ENCODE results near the gene RARA. TPM values are rescaled to one million over a fixed set of nuclear protein-coding genes. Genes with fewer than 3 reads are reported as not detected.

Gene RARA
- total and polyA plus RNA-seq, 12 donors: 11.2 to 34.0 (median 18.9) TPM

DNA sequence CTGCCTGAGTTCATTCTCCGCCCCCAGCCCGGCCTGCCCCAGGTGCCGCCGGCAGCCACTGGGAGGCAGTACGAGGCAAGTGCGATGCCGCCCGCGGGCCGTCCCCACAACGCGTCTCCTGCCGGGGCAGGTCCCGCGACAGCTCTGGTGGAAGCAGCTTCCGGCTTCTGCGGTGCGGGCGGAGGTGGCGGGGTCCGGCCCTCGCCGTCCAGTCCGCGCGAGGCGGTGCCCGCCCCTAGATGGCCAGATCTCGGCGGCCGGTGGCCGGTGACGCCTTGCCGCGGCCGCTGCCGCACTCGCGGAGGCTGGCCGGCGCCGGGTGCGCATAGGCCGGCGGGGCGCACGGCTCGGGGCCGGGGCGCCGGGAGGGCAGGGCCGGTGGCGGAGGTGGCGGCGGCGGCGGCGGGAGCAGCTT is 53.7 kb downstream of the RARA start:
- ATAC-seq: peak; percentile 22 to 46 (median 34)
- 1% methylated on average over 33 to 58 of the region's 58 CpGs for WGBS, 2 donors
- Histone ChIP-seq H3K27me3 (peaks cover 0 to 26% (median 0%) of the 10 kb centered on the region in 7 donors), H3K36me3 (peaks cover 0 to 4% (median 0%) of the 10 kb centered on the region in 9 donors), H3K4me3 (peak overlapping the region in 9 of 10 donors; percentile 40 to 67 (median 54)), H3K9me3 (no peaks in the 10 kb centered on the region), H3K27ac (peak overlapping the region in 5 of 10 donors; percentile 28 to 81 (median 70)), H3K4me1 (peaks cover 0 to 37% (median 10%) of the 10 kb centered on the region in 9 donors)
- TF ChIP-seq, protein P1, sequence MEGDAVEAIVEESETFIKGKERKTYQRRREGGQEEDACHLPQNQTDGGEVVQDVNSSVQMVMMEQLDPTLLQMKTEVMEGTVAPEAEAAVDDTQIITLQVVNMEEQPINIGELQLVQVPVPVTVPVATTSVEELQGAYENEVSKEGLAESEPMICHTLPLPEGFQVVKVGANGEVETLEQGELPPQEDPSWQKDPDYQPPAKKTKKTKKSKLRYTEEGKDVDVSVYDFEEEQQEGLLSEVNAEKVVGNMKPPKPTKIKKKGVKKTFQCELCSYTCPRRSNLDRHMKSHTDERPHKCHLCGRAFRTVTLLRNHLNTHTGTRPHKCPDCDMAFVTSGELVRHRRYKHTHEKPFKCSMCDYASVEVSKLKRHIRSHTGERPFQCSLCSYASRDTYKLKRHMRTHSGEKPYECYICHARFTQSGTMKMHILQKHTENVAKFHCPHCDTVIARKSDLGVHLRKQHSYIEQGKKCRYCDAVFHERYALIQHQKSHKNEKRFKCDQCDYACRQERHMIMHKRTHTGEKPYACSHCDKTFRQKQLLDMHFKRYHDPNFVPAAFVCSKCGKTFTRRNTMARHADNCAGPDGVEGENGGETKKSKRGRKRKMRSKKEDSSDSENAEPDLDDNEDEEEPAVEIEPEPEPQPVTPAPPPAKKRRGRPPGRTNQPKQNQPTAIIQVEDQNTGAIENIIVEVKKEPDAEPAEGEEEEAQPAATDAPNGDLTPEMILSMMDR (IDR thresholded peaks at IDR 0.05): peak in 7 of 9 donors; percentile 45 to 70 (median 64)
- peak; percentile 54 to 69 for DNase-seq
- intact Hi-C loops (cut with DNase I): loop anchor here in 9 of 10 donors (5.0 to 10.0 kb wide), 10 partner anchors 35 to 202 kb away; partner anchors contain the start of genes TOP2A (in 4 of the 9), CCR7 (in 2 of the 9) and IGFBP4 (in 1 of the 9)

DNA sequence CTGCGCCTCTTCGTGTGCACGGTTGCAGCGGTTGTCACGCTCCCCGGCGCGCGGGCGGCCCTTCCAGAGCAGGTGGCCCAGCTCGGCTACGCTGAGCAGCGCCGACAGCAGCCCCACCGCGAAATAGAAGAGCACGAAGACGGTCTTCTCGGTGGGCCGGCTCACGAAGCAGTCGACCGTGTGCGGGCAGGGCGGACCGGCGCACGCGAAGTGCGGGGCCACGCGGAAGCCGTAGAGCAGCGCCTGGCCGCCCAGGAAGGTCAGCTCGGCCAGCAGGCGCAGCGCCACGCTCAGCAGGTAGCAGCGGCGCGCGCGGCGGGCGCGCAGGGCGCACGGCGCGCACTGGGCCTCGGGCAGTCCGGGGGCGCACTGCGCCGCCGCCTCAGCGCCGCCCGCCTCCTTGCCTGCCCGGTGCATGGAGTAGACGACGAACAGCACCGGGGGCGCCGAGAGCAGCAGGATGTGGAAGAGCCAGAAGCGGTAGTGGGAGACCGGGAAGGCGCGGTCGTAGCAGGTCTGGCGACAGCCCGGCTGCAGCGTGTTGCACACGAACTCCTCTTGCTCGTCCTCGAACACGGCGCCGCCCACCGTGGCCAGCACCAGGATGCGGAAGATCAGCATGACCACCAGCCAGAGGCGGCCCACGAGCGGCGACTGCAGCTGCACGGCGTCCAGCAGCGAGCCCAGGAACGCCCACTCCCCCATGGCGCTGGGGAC is 54.3 kb downstream of the RARA start:
- peak; percentile 4 to 54 (median 36) for ATAC-seq
- H3K27ac ChIP-seq: peak overlapping the region in 9 of 10 donors; percentile 32 to 83 (median 70)
- peaks cover 0 to 31% (median 10%) of the 10 kb centered on the region in 9 donors for H3K4me1 ChIP-seq
- H3K9me3 ChIP-seq: no peaks in the 10 kb centered on the region
- H3K27me3 ChIP-seq: peaks cover 0 to 26% (median 0%) of the 10 kb centered on the region in 7 donors
- peak; percentile 38 to 43 for DNase-seq
- TF ChIP-seq, protein P1 (IDR thresholded peaks at IDR 0.05): no peak
- 1% methylated on average over 71 to 91 of the region's 91 CpGs for WGBS, 2 donors
- intact Hi-C loops (cut with DNase I): loop anchor here in 9 of 10 donors (5.0 to 10.0 kb wide), 10 partner anchors 34 to 202 kb away; partner anchors contain the start of genes TOP2A (in 4 of the 9), CCR7 (in 2 of the 9) and IGFBP4 (in 1 of the 9)
- H3K4me3 ChIP-seq: peak overlapping the region; percentile 40 to 67 (median 52)
- peaks cover 0 to 4% (median 0%) of the 10 kb centered on the region in 9 donors for H3K36me3 ChIP-seq

DNA sequence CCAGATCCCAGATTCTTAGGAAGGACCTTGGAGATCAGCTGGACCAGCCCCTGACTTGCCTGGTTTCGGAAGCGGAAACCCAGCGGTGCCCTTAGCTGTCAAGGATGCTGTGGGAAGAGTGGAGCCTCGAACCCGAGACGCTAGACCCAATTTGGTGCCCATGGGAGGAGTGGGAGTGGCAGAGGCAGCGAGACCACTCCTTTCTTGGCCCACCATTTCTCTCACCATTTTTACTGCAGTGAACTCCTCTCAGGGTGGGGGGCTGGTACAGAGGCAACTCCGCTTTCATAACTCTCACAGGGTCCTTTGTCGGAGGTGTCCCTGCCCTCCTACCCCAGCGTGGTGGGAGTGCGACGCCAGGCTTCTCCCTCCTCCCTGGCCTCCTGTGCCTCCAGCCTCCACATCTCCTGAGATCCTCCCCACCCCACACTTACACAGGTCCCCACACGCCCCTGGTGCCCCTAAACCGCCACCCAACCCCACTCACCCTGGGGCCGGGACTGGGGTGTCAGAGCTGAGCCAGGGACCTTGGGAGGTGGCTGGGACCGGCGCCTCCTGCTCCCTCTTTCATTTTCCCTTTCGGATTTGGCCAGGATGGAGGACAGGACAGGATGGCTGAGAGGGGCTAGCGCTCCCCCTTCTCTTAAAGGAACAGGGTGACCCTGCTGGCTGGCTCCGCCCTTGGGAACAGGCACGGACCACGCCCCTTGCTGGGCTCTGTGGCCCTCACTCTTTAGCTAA is 55.3 kb downstream of the RARA start, which contains the start of gene GJD3:
Gene GJD3 (minus strand): TSS at position 617 of the 741 bp plus-strand sequence. CDS start 922 bp downstream, outside the sequence.
- peak; percentile 8 to 83 (median 72) for ATAC-seq
- Histone ChIP-seq H3K27ac (peak within 1 kb of the TSS in 9 of 10 donors; percentile 12 to 83 (median 70)), H3K4me3 (peak within 1 kb of the TSS; percentile 40 to 67 (median 52)), H3K9me3 (no peaks in the 10 kb centered on the region), H3K4me1 (peaks cover 0 to 25% (median 10%) of the 10 kb centered on the region in 9 donors), H3K36me3 (peaks cover 0 to 4% (median 0%) of the 10 kb centered on the region in 9 donors), H3K27me3 (peaks cover 0 to 26% (median 0%) of the 10 kb centered on the region in 7 donors)
- intact Hi-C loops (cut with DNase I): loop anchor here in 9 of 10 donors (5.0 to 10.0 kb wide), 10 partner anchors 33 to 201 kb away; partner anchors contain the start of genes TOP2A (in 4 of the 9), CCR7 (in 2 of the 9) and IGFBP4 (in 1 of the 9)
- 37 to 46% methylated on average over 22 of the region's 22 CpGs for WGBS, 2 donors
- TF ChIP-seq, protein P1 (IDR thresholded peaks at IDR 0.05): no peak
- peak; percentile 40 to 50 for DNase-seq
